Measurements from ENCODE around the gene POU6F2. TPM values are rescaled to one million over a fixed set of nuclear protein-coding genes. Genes with fewer than 3 reads are reported as not detected.

The POU6F2 gene
- total RNA-seq, 1 experiment from 2014 or later = not detected

DNA sequence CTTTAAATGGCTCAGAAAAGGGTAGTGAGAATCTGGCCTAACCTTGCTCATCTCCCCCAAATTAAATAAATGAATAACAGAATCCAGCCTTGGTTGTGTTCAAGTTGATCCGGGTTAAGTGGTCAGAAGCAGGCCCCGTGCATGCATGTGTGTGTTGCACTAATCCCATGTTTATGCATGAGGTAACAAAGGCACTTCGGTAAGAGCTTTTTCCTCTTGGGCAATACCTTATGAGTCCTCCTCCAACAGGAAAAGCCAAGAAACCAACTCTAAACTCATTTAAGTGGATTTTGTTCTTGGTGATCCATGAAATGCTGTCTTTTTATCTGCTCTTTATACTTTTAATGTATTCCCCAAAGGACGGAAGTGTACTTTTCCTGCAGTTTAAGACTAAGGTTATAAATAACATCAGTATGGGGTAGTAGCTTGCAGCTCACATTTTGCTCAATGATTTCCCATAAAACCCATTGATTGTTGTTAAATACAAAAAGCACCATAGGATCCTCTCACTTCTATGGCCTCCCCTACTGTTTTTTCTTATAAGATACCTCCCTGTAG is 483.6 kb downstream of the POU6F2 start:
- no peak overlapping the region for H3K27ac ChIP-seq (ENCODE audit: low read length)
- no peaks in the 10 kb centered on the region for H3K9me3 ChIP-seq (ENCODE audit: control insufficient read depth, insufficient read depth, low read depth, low read length)
- BruUV-seq (replicated peaks) = no TSS peak
- CTCF ChIA-PET = interaction anchor here (1.0 kb wide), 1 partner anchor 119 kb away, joined by 3 read pairs; no protein-coding TSS in a partner anchor
- intact Hi-C loops (cut with micrococcal nuclease; ENCODE audit: unreplicated experiment) (no loop called here), in situ Hi-C loops (cut with HindIII; ENCODE audit: low pct_unique_long_range_greater_than_20kb, low sequenced_read_pairs) (no loop called here)
- peaks cover 4% of the 10 kb centered on the region; the same call in 1 of the 2 replicates for H3K4me1 ChIP-seq (ENCODE audit: control insufficient read depth, insufficient read depth, low read length)
- ATAC-seq (no peak), DNase-seq (ENCODE audit: low read depth, low spot score) (no peak)
- no peak overlapping the region for H3K4me3 ChIP-seq (ENCODE audit: low read depth in 2 of 2, low read length in 2 of 2)
- POLR2A ChIA-PET = no interaction called here
- H3K27me3 ChIP-seq (ENCODE audit: control insufficient read depth, insufficient read depth, low read length) = peaks cover 8% of the 10 kb centered on the region
- no peaks in the 10 kb centered on the region for H3K36me3 ChIP-seq (ENCODE audit: control insufficient read depth, insufficient read depth, low read length)
- no peak for TF ChIP-seq SIN3A (IDR thresholded peaks at IDR 0.05; ENCODE audit: borderline replicate concordance, insufficient read depth, low read depth, low read length)
- no peak for TF ChIP-seq POLR2AphosphoS5 (IDR thresholded peaks at IDR 0.05; ENCODE audit: low read depth, low read length)
- TF ChIP-seq, protein P1, sequence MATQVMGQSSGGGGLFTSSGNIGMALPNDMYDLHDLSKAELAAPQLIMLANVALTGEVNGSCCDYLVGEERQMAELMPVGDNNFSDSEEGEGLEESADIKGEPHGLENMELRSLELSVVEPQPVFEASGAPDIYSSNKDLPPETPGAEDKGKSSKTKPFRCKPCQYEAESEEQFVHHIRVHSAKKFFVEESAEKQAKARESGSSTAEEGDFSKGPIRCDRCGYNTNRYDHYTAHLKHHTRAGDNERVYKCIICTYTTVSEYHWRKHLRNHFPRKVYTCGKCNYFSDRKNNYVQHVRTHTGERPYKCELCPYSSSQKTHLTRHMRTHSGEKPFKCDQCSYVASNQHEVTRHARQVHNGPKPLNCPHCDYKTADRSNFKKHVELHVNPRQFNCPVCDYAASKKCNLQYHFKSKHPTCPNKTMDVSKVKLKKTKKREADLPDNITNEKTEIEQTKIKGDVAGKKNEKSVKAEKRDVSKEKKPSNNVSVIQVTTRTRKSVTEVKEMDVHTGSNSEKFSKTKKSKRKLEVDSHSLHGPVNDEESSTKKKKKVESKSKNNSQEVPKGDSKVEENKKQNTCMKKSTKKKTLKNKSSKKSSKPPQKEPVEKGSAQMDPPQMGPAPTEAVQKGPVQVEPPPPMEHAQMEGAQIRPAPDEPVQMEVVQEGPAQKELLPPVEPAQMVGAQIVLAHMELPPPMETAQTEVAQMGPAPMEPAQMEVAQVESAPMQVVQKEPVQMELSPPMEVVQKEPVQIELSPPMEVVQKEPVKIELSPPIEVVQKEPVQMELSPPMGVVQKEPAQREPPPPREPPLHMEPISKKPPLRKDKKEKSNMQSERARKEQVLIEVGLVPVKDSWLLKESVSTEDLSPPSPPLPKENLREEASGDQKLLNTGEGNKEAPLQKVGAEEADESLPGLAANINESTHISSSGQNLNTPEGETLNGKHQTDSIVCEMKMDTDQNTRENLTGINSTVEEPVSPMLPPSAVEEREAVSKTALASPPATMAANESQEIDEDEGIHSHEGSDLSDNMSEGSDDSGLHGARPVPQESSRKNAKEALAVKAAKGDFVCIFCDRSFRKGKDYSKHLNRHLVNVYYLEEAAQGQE (IDR thresholded peaks at IDR 0.05; ENCODE audit: insufficient read depth in 1 of 2, low read depth in 2 of 2, low read length in 1 of 2) = no peak
- TF ChIP-seq, protein P2, sequence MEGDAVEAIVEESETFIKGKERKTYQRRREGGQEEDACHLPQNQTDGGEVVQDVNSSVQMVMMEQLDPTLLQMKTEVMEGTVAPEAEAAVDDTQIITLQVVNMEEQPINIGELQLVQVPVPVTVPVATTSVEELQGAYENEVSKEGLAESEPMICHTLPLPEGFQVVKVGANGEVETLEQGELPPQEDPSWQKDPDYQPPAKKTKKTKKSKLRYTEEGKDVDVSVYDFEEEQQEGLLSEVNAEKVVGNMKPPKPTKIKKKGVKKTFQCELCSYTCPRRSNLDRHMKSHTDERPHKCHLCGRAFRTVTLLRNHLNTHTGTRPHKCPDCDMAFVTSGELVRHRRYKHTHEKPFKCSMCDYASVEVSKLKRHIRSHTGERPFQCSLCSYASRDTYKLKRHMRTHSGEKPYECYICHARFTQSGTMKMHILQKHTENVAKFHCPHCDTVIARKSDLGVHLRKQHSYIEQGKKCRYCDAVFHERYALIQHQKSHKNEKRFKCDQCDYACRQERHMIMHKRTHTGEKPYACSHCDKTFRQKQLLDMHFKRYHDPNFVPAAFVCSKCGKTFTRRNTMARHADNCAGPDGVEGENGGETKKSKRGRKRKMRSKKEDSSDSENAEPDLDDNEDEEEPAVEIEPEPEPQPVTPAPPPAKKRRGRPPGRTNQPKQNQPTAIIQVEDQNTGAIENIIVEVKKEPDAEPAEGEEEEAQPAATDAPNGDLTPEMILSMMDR (IDR thresholded peaks at IDR 0.05) = no peak
- no peak for TF ChIP-seq TCF7L2 (IDR thresholded peaks at IDR 0.05; ENCODE audit: low read depth, low read length)

DNA sequence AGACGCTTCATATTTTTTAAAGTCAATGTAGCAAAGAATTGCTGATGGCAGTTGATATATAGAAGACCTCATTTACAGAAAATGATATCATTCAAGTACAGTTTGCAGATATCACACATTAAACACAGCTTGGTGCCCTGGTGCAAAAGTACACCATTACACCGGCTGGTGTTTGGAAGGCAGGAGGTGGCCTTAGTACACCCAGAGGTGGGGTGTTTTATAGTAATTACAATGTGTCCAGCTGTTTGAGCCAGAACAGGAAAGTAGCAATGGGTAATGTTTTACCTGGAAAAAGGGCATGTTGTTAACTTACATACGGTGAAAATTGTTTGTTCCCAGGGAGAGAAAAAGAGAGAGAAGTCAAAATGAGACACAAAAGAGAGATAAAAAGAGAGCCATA is 485.5 kb downstream of the POU6F2 start:
- no peak overlapping the region for H3K27ac ChIP-seq (ENCODE audit: low read length)
- peaks cover 4% of the 10 kb centered on the region; the same call in 1 of the 2 replicates for H3K4me1 ChIP-seq (ENCODE audit: control insufficient read depth, insufficient read depth, low read length)
- DNase-seq (ENCODE audit: low read depth, low spot score) = no peak
- H3K4me3 ChIP-seq (ENCODE audit: low read depth in 2 of 2, low read length in 2 of 2) = no peak overlapping the region
- TF ChIP-seq, protein P1 (IDR thresholded peaks at IDR 0.05; ENCODE audit: insufficient read depth in 1 of 2, low read depth in 2 of 2, low read length in 1 of 2) = no peak
- TF ChIP-seq POLR2AphosphoS5 (IDR thresholded peaks at IDR 0.05; ENCODE audit: low read depth, low read length) (no peak), TCF7L2 (IDR thresholded peaks at IDR 0.05; ENCODE audit: low read depth, low read length) (no peak), SIN3A (IDR thresholded peaks at IDR 0.05; ENCODE audit: borderline replicate concordance, insufficient read depth, low read depth, low read length) (no peak)
- TF ChIP-seq, protein P2 (IDR thresholded peaks at IDR 0.05) = no peak
- ChIA-PET CTCF (no interaction called here), POLR2A (no interaction called here)
- in situ Hi-C loops (cut with HindIII; ENCODE audit: low pct_unique_long_range_greater_than_20kb, low sequenced_read_pairs) (no loop called here), intact Hi-C loops (cut with micrococcal nuclease; ENCODE audit: unreplicated experiment) (no loop called here)
- H3K27me3 ChIP-seq (ENCODE audit: control insufficient read depth, insufficient read depth, low read length) = peaks cover 8% of the 10 kb centered on the region
- H3K36me3 ChIP-seq (ENCODE audit: control insufficient read depth, insufficient read depth, low read length) = no peaks in the 10 kb centered on the region
- no TSS peak for BruUV-seq (replicated peaks)
- ATAC-seq = no peak
- no peaks in the 10 kb centered on the region for H3K9me3 ChIP-seq (ENCODE audit: control insufficient read depth, insufficient read depth, low read depth, low read length)
